ENCODE results near the gene USP49. TPM values are rescaled to one million over a fixed set of nuclear protein-coding genes. Genes with fewer than 3 reads are reported as not detected.
A peak's percentile ranks its signal among the peaks of the same experiment; 100 is the strongest.

The USP49 gene
- total RNA-seq, 1 experiment from 2014 or later, result 18.5 TPM

- Mint-ChIP-seq H3K36me3 (ENCODE audit: insufficient read depth, unreplicated experiment) (peaks cover 46% of the 10 kb centered on the region), H3K4me3 (ENCODE audit: unreplicated experiment) (no peak overlapping the region), H3K9me3 (ENCODE audit: unreplicated experiment) (no peaks in the 10 kb centered on the region), H3K27ac (ENCODE audit: unreplicated experiment) (no peak overlapping the region), H3K27me3 (ENCODE audit: insufficient read depth, unreplicated experiment) (no peaks in the 10 kb centered on the region), H3K4me1 (ENCODE audit: low read depth, unreplicated experiment) (peaks cover 39% of the 10 kb centered on the region)
- CTCF ChIA-PET, result no interaction called here
- BruUV-seq (replicated peaks), result no TSS peak
- Histone ChIP-seq H3K27me3 (replicated peaks; ENCODE audit: control insufficient read depth, insufficient read depth, low read length) (no peaks in the 10 kb centered on the region), H3K4me1 (peaks cover 35% of the 10 kb centered on the region), H3K36me3 (ENCODE audit: control insufficient read depth, insufficient read depth, low read length) (peaks cover 3% of the 10 kb centered on the region), H3K9me3 (no peaks in the 10 kb centered on the region), H3K4me3 (ENCODE audit: low read depth, low read length) (no peak overlapping the region)
- intact Hi-C loops (cut with micrococcal nuclease; ENCODE audit: unreplicated experiment), result loop anchor here (5.0 kb wide), 1 partner anchor 62 kb away; no protein-coding TSS in a partner anchor
- POLR2A ChIA-PET, result no interaction called here
- TF ChIP-seq CTCF (IDR thresholded peaks at IDR 0.05; ENCODE audit: insufficient read depth in 1 of 2, low read depth in 1 of 2, low read length in 1 of 2, severe bottlenecking in 1 of 2, unreplicated experiment in 1 of 2), result no peak
- no peak for DNase-seq
Measured at GRCh38 chr6:41909727-41910126, 14.6 kb upstream of the USP49 start.

GRCh38 chr6:41901882-41902519, 6.8 kb upstream of the USP49 start:
- peak in 1 of 2 experiments; percentile 35 for DNase-seq
- Histone ChIP-seq H3K4me3 (ENCODE audit: low read depth, low read length) (no peak overlapping the region), H3K27me3 (replicated peaks; ENCODE audit: control insufficient read depth, insufficient read depth, low read length) (no peaks in the 10 kb centered on the region), H3K9me3 (no peaks in the 10 kb centered on the region), H3K36me3 (ENCODE audit: control insufficient read depth, insufficient read depth, low read length) (peaks cover 1% of the 10 kb centered on the region), H3K4me1 (peaks cover 24% of the 10 kb centered on the region)
- Mint-ChIP-seq H3K9me3 (ENCODE audit: unreplicated experiment) (no peaks in the 10 kb centered on the region), H3K27ac (ENCODE audit: unreplicated experiment) (no peak overlapping the region), H3K36me3 (ENCODE audit: insufficient read depth, unreplicated experiment) (peaks cover 25% of the 10 kb centered on the region), H3K4me1 (ENCODE audit: low read depth, unreplicated experiment) (peaks cover 27% of the 10 kb centered on the region), H3K27me3 (ENCODE audit: insufficient read depth, unreplicated experiment) (no peaks in the 10 kb centered on the region), H3K4me3 (ENCODE audit: unreplicated experiment) (no peak overlapping the region)
- ChIA-PET POLR2A (no interaction called here), CTCF (interaction anchor here (0.8 kb wide), 1 partner anchor 35 kb away, joined by 3 read pairs; no protein-coding TSS in a partner anchor)
- no TSS peak for BruUV-seq (replicated peaks)
- no peak for TF ChIP-seq CTCF (IDR thresholded peaks at IDR 0.05; ENCODE audit: insufficient read depth in 1 of 2, low read depth in 1 of 2, low read length in 1 of 2, severe bottlenecking in 1 of 2, unreplicated experiment in 1 of 2)
- intact Hi-C loops (cut with micrococcal nuclease; ENCODE audit: unreplicated experiment), result no loop called here

DNA sequence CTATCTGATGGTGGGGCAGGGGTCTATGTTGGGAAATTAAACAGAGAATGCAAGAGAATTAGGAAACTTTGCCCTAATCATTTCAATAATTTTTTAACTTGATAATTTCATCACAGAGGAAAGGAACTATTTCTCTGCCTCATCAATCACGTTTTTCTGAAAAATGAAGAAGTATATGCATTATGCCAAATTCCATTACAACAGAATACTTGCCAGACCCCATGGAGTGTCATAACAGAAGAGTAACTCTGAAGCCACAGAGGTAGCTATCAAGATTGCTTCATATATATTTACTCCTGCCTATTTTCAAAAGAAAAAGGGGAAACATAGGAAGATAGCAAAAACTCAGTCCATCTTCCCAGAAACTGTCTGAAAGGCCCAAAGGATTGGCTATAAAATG, 5.7 kb upstream of the USP49 start:
- DNase-seq, result no peak
- Mint-ChIP-seq H3K27me3 (ENCODE audit: insufficient read depth, unreplicated experiment) (no peaks in the 10 kb centered on the region), H3K4me1 (ENCODE audit: low read depth, unreplicated experiment) (peaks cover 22% of the 10 kb centered on the region), H3K27ac (ENCODE audit: unreplicated experiment) (no peak overlapping the region), H3K36me3 (ENCODE audit: insufficient read depth, unreplicated experiment) (peaks cover 17% of the 10 kb centered on the region), H3K4me3 (ENCODE audit: unreplicated experiment) (no peak overlapping the region), H3K9me3 (ENCODE audit: unreplicated experiment) (no peaks in the 10 kb centered on the region)
- BruUV-seq (replicated peaks), result no TSS peak
- TF ChIP-seq CTCF (IDR thresholded peaks at IDR 0.05; ENCODE audit: insufficient read depth in 1 of 2, low read depth in 1 of 2, low read length in 1 of 2, severe bottlenecking in 1 of 2, unreplicated experiment in 1 of 2), result no peak
- ChIA-PET POLR2A (no interaction called here), CTCF (no interaction called here)
- H3K36me3 ChIP-seq (ENCODE audit: control insufficient read depth, insufficient read depth, low read length), result no peaks in the 10 kb centered on the region
- H3K4me3 ChIP-seq (ENCODE audit: low read depth, low read length), result no peak overlapping the region
- intact Hi-C loops (cut with micrococcal nuclease; ENCODE audit: unreplicated experiment), result no loop called here
- peaks cover 22% of the 10 kb centered on the region for H3K4me1 ChIP-seq
- H3K9me3 ChIP-seq, result no peaks in the 10 kb centered on the region
- H3K27me3 ChIP-seq (replicated peaks; ENCODE audit: control insufficient read depth, insufficient read depth, low read length), result no peaks in the 10 kb centered on the region

Data from Caco-2 (cell line).